ENCODE measurements around the gene RBMS3.

The RBMS3 gene

GRCh38 chr3:29683018-29683993 lies 402.4 kb downstream of the RBMS3 start:
- TF ChIP-seq NFRKB (IDR thresholded peaks at IDR 0.05) (no peak), PKNOX1 (IDR thresholded peaks at IDR 0.05) (peak; percentile 43; the same call in 1 of the 2 replicates), BHLHE40 (IDR thresholded peaks at IDR 0.05; ENCODE audit: borderline replicate concordance) (no peak), ARNT (IDR thresholded peaks at IDR 0.05) (no peak), ELF4 (IDR thresholded peaks at IDR 0.05) (no peak), FOXK2 (IDR thresholded peaks at IDR 0.05) (no peak), ZNF384 (IDR thresholded peaks at IDR 0.05) (no peak)
- POLR2A ChIA-PET, result no interaction called here
- CTCF ChIA-PET, result no interaction called here
- peak; percentile 17 for DNase-seq (ENCODE audit: extremely low spot score)

- POLR2A ChIA-PET, result no interaction called here
- CTCF ChIA-PET, result interaction anchor here (1.5 kb wide), 1 partner anchor 174 kb away, joined by 3 read pairs; no protein-coding TSS in a partner anchor
Observed at GRCh38 chr3:29686889-29687592, 406.2 kb downstream of the RBMS3 start.

GRCh38 chr3:29690686-29691353 lies 409.9 kb downstream of the RBMS3 start:
- TF ChIP-seq FOXM1 (IDR thresholded peaks at IDR 0.05; ENCODE audit: borderline replicate concordance), result no peak
- TF ChIP-seq SP1 (IDR thresholded peaks at IDR 0.05), result no peak
- TF ChIP-seq BHLHE40 (IDR thresholded peaks at IDR 0.05; ENCODE audit: borderline replicate concordance), result no peak
- TF ChIP-seq NFRKB (IDR thresholded peaks at IDR 0.05), result no peak
- no peak for TF ChIP-seq LEF1 (IDR thresholded peaks at IDR 0.05; ENCODE audit: borderline replicate concordance)
- TF ChIP-seq FOXK2 (IDR thresholded peaks at IDR 0.05), result no peak
- no peak for TF ChIP-seq L3MBTL2 (conservative IDR thresholded peaks at IDR 0.05)
- ChIA-PET CTCF (no interaction called here), POLR2A (no interaction called here)
- no peak for DNase-seq (ENCODE audit: extremely low spot score)

More at GRCh38 chr3:29686889-29687592, 406.2 kb downstream of the RBMS3 start:
- no peak for DNase-seq (ENCODE audit: extremely low spot score)
- no peak for TF ChIP-seq FOXM1 (IDR thresholded peaks at IDR 0.05; ENCODE audit: borderline replicate concordance)
- no peak for TF ChIP-seq NFRKB (IDR thresholded peaks at IDR 0.05)
- no peak for TF ChIP-seq ZNF384 (IDR thresholded peaks at IDR 0.05)
- no peak for TF ChIP-seq CTBP1 (IDR thresholded peaks at IDR 0.05; ENCODE audit: borderline replicate concordance)
- no peak for TF ChIP-seq FOXA1 (IDR thresholded peaks at IDR 0.05)
- no peak for TF ChIP-seq SUZ12 (IDR thresholded peaks at IDR 0.05)
- no peak for TF ChIP-seq PKNOX1 (IDR thresholded peaks at IDR 0.05)
- no peak for TF ChIP-seq ELF4 (IDR thresholded peaks at IDR 0.05)
- TF ChIP-seq ARNT (IDR thresholded peaks at IDR 0.05), result no peak
- TF ChIP-seq LEF1 (IDR thresholded peaks at IDR 0.05; ENCODE audit: borderline replicate concordance), result no peak
- no peak for TF ChIP-seq FOXK2 (IDR thresholded peaks at IDR 0.05)
- TF ChIP-seq BHLHE40 (IDR thresholded peaks at IDR 0.05; ENCODE audit: borderline replicate concordance), result no peak

- ChIA-PET CTCF (interaction anchor here (0.6 kb wide), 1 partner anchor 25 kb away, joined by 4 read pairs; no protein-coding TSS in a partner anchor), POLR2A (no interaction called here)
- TF ChIP-seq ZNF384 (IDR thresholded peaks at IDR 0.05), result no peak
- no peak for TF ChIP-seq LEF1 (IDR thresholded peaks at IDR 0.05; ENCODE audit: borderline replicate concordance)
- TF ChIP-seq NFRKB (IDR thresholded peaks at IDR 0.05), result no peak
- no peak for TF ChIP-seq CTBP1 (IDR thresholded peaks at IDR 0.05; ENCODE audit: borderline replicate concordance)
- no peak for TF ChIP-seq ELF4 (IDR thresholded peaks at IDR 0.05)
- TF ChIP-seq BHLHE40 (IDR thresholded peaks at IDR 0.05; ENCODE audit: borderline replicate concordance), result no peak
- no peak for TF ChIP-seq ARNT (IDR thresholded peaks at IDR 0.05)
- no peak for TF ChIP-seq FOXA1 (IDR thresholded peaks at IDR 0.05)
- no peak for TF ChIP-seq FOXM1 (IDR thresholded peaks at IDR 0.05; ENCODE audit: borderline replicate concordance)
- no peak for TF ChIP-seq PKNOX1 (IDR thresholded peaks at IDR 0.05)
- TF ChIP-seq TARDBP (IDR thresholded peaks at IDR 0.05), result no peak
- no peak for TF ChIP-seq FOXK2 (IDR thresholded peaks at IDR 0.05)
- no peak for TF ChIP-seq HDGF (IDR thresholded peaks at IDR 0.05; ENCODE audit: borderline replicate concordance)
- TF ChIP-seq L3MBTL2 (conservative IDR thresholded peaks at IDR 0.05), result no peak
- TF ChIP-seq SP1 (IDR thresholded peaks at IDR 0.05), result no peak
- TF ChIP-seq SUZ12 (IDR thresholded peaks at IDR 0.05), result no peak
- no peak for DNase-seq (ENCODE audit: extremely low spot score)
Observed at GRCh38 chr3:29693863-29694262, 413.0 kb downstream of the RBMS3 start.

GRCh38 chr3:29694331-29694730 lies 413.5 kb downstream of the RBMS3 start:
- DNase-seq (ENCODE audit: extremely low spot score), result no peak
- TF ChIP-seq HDGF (IDR thresholded peaks at IDR 0.05; ENCODE audit: borderline replicate concordance) (no peak), SP1 (IDR thresholded peaks at IDR 0.05) (no peak), CTBP1 (IDR thresholded peaks at IDR 0.05; ENCODE audit: borderline replicate concordance) (no peak), NFRKB (IDR thresholded peaks at IDR 0.05) (no peak), ELF4 (IDR thresholded peaks at IDR 0.05) (no peak), FOXM1 (IDR thresholded peaks at IDR 0.05; ENCODE audit: borderline replicate concordance) (no peak), L3MBTL2 (conservative IDR thresholded peaks at IDR 0.05) (no peak)
- POLR2A ChIA-PET, result no interaction called here
- CTCF ChIA-PET, result no interaction called here

Measured in HEK293T (cell line).